Activated naive CD8-positive, alpha-beta T cell treated with anti-CD3 and anti-CD28 coated beads for 36 hours (primary cell): Measurements from ENCODE around the gene CEACAM16. TPM values are rescaled to one million over a fixed set of nuclear protein-coding genes. Genes with fewer than 3 reads are reported as not detected.

Experiments
- DNase-seq: peaks from one replicate; pipeline ENCODE4 v3.0.0; 2021
- H3K27ac Mint-ChIP-seq: one replicate; pipeline ENCODE4 v1.8.0; 2022; ENCODE audit warnings: mild to moderate bottlenecking, moderate library complexity, mixed read lengths
- H3K27me3 Mint-ChIP-seq: one replicate; pipeline ENCODE4 v1.8.0; 2022; ENCODE audit warnings: mild to moderate bottlenecking, mixed read lengths
- H3K36me3 Mint-ChIP-seq: one replicate; pipeline ENCODE4 v1.8.0; 2021; ENCODE audit warnings: mild to moderate bottlenecking, mixed read lengths
- H3K4me1 Mint-ChIP-seq: one replicate; pipeline ENCODE4 v1.8.0; 2021; ENCODE audit warnings: mixed read lengths
- H3K4me3 Mint-ChIP-seq: one replicate; pipeline ENCODE4 v1.8.0; 2022; ENCODE audit warnings: mild to moderate bottlenecking, moderate library complexity, mixed read lengths
- H3K9me3 Mint-ChIP-seq: one replicate; pipeline ENCODE4 v1.8.0; 2022; ENCODE audit warnings: mixed read lengths
- total RNA-seq, 2 experiments: library from RNA; stranded (reverse); gene quantifications; one replicate each; pipeline ENCODE4 v1.2.3, GENCODE V29; 2021

The CEACAM16 gene
- total RNA-seq, 2 experiments from 2014 or later = not detected

DNA sequence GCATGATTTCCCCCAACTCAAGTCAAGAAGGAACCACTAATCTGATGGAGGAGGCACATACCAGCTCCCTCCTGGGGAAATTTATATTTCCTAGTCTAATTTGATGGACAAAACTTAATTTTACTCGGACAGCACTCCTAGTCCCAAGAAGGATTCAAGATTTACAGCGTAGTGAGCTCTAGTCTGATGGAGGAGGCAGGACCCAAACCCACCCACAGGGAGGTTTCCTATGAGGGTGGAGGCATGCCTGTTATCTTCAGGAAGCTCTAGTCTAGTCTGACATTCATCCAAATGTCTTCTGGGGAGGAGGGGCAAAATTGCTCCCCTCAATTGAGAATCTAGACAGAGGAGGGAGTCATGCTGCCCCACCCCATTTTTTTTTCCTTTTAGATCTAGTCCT, 39.2 kb downstream of the CEACAM16 start:
- H3K27me3 Mint-ChIP-seq = no peaks in the 10 kb centered on the region
- H3K4me3 Mint-ChIP-seq = no peak overlapping the region
- no peaks in the 10 kb centered on the region for H3K4me1 Mint-ChIP-seq
- DNase-seq = no peak
- no peaks in the 10 kb centered on the region for H3K36me3 Mint-ChIP-seq
- H3K27ac Mint-ChIP-seq = no peak overlapping the region
- H3K9me3 Mint-ChIP-seq = no peaks in the 10 kb centered on the region

DNA sequence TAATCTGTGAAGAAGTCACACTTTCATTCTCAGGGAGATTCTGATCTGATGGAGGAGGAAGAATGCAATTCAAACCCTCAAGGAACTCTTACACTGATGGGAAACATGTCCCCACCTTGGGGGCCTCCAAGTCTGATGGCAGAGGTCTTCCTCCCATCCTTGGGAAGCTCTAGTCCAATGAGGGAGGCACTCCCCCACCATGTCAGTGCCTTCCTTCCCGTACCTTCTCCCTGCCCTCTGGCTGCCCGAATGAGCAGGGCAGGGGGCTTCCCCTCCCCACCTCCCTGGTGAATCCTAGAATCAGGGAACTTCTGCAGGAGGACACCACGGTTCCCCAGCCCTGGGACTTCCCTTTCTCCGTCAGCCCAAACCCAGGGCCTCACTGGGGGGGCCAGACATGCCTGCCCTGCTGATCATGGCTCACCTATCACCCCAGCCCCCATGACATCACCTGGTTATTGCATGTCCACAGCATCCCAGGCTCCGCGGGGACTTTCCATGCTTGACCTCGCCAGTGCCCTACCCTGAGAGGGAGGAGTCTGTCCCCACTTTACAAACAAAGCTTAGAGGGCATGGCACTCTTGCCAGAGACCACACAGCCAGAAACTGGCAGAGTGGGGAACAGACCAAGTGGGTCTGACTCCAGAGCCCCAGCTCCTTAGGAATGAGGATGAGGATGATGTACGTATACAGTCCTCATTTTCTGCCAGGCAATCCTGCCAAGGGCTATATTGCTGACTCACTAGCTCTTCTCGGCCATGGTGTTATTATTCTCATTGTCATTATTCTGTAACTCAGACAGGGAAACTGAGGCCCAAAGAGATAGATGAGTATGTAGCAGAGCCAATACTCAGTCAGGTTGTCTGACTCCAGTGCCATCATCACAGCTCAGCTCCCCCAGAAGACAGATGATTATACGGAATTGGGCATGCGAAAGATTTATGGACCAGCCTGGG, 39.9 kb downstream of the CEACAM16 start:
- H3K36me3 Mint-ChIP-seq = no peaks in the 10 kb centered on the region
- H3K9me3 Mint-ChIP-seq = no peaks in the 10 kb centered on the region
- H3K4me1 Mint-ChIP-seq = no peaks in the 10 kb centered on the region
- H3K27ac Mint-ChIP-seq = no peak overlapping the region
- no peak for DNase-seq
- no peak overlapping the region for H3K4me3 Mint-ChIP-seq
- H3K27me3 Mint-ChIP-seq = no peaks in the 10 kb centered on the region

DNA sequence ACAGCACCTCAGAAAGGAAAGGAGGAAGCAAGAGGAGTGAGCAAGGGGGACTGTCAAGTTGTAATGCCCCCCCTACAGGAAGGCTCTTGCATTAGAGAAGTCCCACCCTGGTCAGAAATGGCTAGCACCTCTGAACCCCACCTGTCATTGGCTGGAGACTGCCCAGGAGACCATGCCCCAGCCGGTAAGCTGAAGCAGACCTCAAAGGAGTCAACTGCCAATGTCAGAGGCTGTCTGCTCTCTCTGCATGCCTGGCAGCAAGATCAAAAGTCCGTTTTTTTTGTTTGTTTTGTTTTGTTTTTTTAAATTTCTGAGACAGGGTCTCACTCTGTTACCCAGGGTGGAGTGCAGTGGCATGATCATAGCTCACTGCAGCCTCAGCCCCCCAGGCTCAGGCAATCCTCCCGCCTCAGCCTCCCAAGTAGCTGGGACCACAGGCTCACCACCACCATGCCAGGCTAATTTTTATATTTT, 41.4 kb downstream of the CEACAM16 start:
- no peaks in the 10 kb centered on the region for H3K9me3 Mint-ChIP-seq
- H3K4me1 Mint-ChIP-seq = peaks cover under 1% of the 10 kb centered on the region
- H3K27ac Mint-ChIP-seq = no peak overlapping the region
- no peaks in the 10 kb centered on the region for H3K27me3 Mint-ChIP-seq
- DNase-seq = no peak
- H3K36me3 Mint-ChIP-seq = no peaks in the 10 kb centered on the region
- no peak overlapping the region for H3K4me3 Mint-ChIP-seq

DNA sequence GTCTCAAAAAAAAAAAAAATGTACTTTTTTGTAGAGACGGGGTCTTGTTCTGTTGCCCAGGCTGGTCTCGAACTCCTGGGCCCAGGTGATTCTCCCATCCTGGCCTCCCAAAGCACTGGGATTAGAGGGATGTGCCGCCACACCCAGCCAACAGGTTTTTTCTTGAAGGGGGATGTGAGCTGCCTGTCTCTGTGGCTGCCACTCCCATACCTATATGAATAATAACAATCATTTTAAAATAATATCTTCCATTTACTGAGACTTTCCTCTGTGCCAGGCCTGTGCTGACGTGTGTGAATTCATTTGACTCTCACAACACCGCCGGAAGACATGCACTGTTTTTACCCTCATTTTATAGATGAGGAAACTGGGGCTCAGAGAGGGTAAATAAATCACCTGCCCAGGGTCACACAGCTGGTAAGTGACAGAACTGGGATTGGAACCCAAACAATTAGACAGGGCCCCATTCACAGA, 42.3 kb downstream of the CEACAM16 start:
- Mint-ChIP-seq H3K36me3 (no peaks in the 10 kb centered on the region), H3K27ac (no peak overlapping the region), H3K4me1 (peaks cover 6% of the 10 kb centered on the region), H3K27me3 (no peaks in the 10 kb centered on the region), H3K4me3 (no peak overlapping the region), H3K9me3 (no peaks in the 10 kb centered on the region)
- no peak for DNase-seq

DNA sequence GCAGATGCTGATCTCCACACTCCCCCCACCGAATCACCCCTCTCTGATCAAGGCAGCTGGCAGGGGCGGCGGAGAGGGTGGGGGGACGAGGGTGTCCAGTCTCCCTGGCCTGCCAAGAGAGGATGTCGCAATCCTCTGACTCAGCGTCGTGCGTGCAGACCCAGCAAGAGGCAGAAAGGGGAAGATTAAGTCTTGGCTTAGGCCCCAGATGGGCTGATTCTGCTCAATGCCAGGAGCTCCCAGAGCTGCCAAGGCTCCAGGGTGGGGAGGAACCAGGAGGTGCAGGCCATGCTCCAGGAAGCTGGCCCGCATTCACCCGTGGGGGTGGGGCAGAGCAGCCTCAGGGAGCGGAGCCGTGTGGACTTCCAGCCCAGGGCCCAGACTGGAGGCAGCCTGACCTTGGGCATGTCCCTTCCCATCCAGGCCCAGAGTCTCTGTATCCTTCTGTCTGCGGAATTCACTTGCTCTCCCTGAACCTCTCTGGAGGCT, 42.9 kb downstream of the CEACAM16 start:
- Mint-ChIP-seq H3K4me1 (peaks cover 9% of the 10 kb centered on the region), H3K4me3 (no peak overlapping the region), H3K36me3 (no peaks in the 10 kb centered on the region), H3K27me3 (no peaks in the 10 kb centered on the region), H3K27ac (peak overlapping the region; percentile 16), H3K9me3 (no peaks in the 10 kb centered on the region)
- no peak for DNase-seq

DNA sequence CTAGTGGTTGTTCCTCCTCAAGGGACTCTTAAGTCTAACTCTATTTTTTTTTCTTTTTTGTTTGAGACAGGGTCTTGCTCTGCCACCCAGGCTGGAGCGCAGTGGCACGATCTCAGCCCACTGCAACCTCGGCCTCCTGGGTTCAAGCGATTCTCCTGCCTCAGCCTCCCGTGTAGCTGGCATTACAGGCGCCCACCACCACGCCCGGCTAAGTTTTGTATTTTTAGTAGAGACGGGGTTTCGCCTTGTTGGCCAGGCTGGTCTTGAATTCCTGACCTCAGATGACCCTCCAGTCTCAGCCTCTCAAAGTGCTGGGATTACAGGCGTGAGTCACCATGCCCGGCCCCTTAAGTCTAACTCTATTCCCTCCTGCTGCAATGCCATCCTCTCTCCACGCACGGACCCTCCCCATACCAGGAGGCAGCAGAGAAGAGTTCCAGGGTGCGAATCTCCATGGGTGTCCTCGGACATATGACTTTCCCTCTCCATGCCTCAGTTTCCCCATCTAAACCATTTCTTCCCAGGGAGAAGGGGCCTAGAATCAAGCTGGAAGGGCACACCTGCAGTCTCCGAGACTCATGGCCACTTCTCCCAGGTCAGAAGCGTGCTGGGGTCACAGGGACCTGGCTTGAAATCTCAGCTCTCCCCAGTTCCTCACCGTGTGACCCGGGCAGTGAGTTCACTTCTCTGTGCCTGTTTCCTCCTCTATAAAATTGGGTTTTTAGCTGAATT, 43.5 kb downstream of the CEACAM16 start:
- peak overlapping the region; percentile 16 for H3K27ac Mint-ChIP-seq

DNA sequence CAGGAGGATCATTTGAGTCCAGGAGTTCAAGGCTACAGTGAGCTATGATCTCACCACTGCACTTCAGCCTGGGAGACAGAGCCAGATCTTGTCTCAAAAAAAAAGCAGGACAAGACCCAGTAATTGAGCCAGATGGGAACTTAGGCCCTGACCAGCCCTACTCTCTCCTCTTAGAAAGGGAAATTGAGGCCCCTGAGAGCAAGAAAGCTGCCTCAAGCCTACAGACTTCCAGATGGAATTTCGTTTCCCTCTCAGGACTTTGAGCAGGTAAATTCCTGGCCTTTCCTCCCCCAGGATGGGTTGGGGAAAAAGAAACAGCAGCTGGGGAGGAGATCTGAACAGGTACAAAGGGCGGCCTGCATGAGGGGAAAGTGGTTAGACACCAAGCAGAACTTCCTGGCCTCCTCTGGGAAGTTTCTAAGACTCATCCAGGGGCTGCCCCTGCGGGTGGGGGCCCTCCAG, 46.0 kb downstream of the CEACAM16 start:
- Mint-ChIP-seq H3K4me3 (no peak overlapping the region), H3K4me1 (peaks cover 25% of the 10 kb centered on the region), H3K36me3 (peaks cover 7% of the 10 kb centered on the region), H3K27me3 (no peaks in the 10 kb centered on the region), H3K9me3 (no peaks in the 10 kb centered on the region), H3K27ac (no peak overlapping the region)
- no peak for DNase-seq

More for the DNA sequence above, 43.5 kb downstream of the CEACAM16 start:
- DNase-seq = no peak
- Mint-ChIP-seq H3K4me3 (no peak overlapping the region), H3K36me3 (no peaks in the 10 kb centered on the region), H3K4me1 (peaks cover 13% of the 10 kb centered on the region), H3K27me3 (no peaks in the 10 kb centered on the region), H3K9me3 (no peaks in the 10 kb centered on the region)

DNA sequence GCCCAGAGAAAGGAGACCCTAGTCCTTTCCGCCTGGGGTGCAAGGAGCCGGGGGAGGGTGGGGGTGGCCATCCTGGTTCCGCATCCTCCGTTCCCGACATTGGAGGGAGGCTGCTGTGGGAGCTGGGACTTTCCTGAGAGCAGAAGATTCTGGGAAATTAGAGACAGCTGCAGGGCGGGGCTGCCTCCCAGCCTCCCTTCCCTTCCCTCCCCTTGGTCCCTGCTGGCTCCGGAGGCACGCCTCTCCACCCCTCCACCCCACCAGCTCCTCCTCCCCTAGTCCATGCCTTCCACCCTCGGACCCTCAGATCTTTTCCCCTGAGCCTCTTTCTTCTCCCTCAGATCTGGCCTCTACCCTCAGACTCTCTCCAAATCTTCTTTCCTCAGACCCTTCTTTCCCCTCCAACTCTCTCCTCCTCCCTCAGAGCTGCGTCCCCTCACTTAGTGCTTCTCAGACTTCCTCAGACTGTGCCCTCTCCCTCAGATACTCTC, 46.4 kb downstream of the CEACAM16 start:
- peaks cover 10% of the 10 kb centered on the region for H3K36me3 Mint-ChIP-seq
- H3K9me3 Mint-ChIP-seq = no peaks in the 10 kb centered on the region
- no peak overlapping the region for H3K27ac Mint-ChIP-seq
- no peak overlapping the region for H3K4me3 Mint-ChIP-seq
- no peaks in the 10 kb centered on the region for H3K27me3 Mint-ChIP-seq
- no peak for DNase-seq
- H3K4me1 Mint-ChIP-seq = peaks cover 28% of the 10 kb centered on the region

DNA sequence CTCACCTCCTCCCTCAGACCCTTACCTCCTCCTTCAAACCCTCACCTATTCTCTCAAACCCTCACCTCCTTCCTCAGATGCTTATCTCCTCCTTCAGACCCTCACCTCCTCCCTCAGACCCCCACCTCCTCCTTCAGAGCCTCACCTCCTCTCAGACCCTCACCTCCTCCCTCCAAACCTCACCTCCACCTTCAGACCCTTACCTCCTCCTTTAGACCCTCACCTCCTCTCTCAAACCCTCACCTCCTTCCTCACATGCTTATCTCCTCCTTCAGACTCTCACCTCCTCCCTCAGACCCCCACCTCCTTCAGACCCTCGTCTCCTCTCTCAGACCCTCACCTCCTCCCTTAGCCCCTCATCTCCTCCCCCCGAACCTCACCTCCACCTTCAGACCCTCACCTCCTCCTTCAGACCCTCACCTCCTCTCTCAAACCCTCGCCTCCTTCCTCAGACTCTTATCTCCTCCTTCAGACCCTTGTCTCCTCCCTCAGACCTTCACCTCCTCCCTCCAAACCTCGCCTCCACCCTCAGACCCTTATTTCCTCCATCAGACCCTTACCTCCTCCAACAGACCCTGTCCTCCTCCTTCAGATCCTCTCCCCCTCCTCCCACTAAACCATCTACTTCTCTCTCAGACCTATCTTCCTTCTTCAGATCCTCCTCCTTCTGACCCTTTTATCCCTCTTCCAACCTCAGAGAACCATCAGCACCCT, 47.1 kb downstream of the CEACAM16 start:
- H3K4me1 Mint-ChIP-seq = peaks cover 35% of the 10 kb centered on the region

DNA sequence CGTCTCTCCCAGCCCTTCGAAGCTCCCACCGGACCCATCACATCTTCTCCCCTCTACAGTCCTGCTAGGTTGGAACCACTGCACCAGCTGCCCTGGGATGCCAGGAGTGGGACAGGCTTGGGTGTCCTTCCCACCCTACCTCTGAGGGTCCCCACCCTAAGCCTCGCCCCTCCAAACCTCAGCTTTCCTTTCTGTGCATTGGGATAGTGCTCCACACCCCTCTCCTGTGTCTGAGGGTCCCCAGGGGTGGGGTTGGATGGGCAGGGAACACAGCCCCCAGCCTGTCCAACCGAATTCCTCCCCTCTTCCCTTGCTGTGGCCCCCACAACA, 47.6 kb downstream of the CEACAM16 start:
- H3K36me3 Mint-ChIP-seq = peaks cover 16% of the 10 kb centered on the region
- no peak overlapping the region for H3K4me3 Mint-ChIP-seq
- no peaks in the 10 kb centered on the region for H3K27me3 Mint-ChIP-seq
- peaks cover 39% of the 10 kb centered on the region for H3K4me1 Mint-ChIP-seq
- no peak for DNase-seq
- H3K27ac Mint-ChIP-seq = peak overlapping the region; percentile 8
- H3K9me3 Mint-ChIP-seq = no peaks in the 10 kb centered on the region

More for the DNA sequence above, 47.1 kb downstream of the CEACAM16 start:
- H3K9me3 Mint-ChIP-seq = no peaks in the 10 kb centered on the region
- DNase-seq = no peak
- peak overlapping the region; percentile 8 for H3K27ac Mint-ChIP-seq
- H3K36me3 Mint-ChIP-seq = peaks cover 14% of the 10 kb centered on the region
- H3K27me3 Mint-ChIP-seq = no peaks in the 10 kb centered on the region
- H3K4me3 Mint-ChIP-seq = no peak overlapping the region

DNA sequence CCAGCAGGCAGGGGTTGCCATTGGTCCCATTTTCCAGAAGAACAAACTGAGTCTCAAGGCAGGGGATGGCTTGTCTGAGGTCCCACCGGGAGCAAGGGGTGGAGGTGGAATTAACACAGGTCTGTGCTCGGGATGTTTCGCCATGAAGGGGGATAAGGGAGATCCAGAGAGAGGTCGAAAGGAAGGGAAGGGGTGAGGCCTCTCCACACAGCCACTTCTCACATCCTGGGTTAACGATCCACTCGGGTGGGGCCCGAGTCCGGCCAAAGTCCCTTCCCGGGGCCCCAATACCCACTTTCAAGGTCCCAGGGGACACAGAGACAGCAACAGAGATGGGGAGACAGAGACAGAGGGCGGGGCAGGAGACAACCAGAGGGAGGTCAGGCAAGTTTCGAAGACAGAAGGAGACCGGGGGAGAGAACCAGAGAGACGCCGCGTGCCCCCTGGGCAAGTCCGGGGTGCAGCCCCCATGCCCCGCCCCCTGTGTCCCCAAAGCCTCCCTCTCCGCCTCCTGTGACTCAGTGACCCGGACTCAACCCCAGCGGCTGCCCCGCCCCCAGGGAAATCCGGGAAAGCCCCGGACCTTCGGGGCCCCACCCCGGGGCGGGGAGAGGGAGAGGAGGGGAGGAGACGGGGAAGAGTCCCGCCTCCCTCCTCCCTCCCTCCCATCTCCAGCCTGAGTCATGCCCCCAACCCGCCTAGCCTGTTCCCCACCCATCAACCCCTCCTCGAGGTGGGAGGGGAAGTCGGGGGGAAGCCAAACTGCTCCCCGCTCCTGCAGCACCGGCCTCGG, 48.2 kb downstream of the CEACAM16 start:
- H3K36me3 Mint-ChIP-seq = peaks cover 21% of the 10 kb centered on the region
- DNase-seq = peak; percentile 92
- H3K27ac Mint-ChIP-seq = peak overlapping the region; percentile 86
- H3K4me3 Mint-ChIP-seq = peak overlapping the region; percentile 85
- peaks cover 45% of the 10 kb centered on the region for H3K4me1 Mint-ChIP-seq
- H3K27me3 Mint-ChIP-seq = no peaks in the 10 kb centered on the region
- no peaks in the 10 kb centered on the region for H3K9me3 Mint-ChIP-seq

DNA sequence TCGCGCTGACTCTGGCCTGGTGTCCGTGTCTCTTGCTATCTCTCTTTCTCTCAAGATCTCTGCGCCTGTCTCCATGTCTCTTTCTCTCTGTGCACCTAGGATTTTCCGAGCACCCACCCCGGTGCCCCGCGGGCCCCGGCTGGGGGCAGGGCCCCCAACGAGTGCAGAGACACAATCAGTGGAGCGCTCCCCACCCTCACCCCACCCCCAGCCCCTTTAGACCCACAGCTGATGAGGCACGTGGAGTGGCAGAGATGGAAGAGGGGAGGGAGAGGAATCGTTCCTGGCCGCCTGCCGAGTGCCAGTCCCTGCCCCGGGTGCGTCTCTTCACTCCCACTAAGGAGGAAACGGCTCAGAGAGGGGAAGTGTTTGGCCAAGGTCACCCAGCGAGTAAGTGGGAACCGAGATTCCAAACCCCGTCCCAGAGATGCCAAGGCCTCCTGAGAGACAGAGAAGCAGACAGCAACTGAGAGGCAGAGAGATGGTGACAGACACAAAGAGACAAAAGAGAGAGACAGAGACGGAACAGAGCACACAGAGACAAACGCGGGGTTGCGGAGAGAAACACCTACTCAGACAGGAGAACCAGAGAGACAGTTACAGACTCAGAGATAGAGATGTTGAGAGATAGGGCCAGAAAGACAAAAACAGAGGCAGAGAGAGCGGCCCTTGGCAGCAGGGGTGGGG, 48.9 kb downstream of the CEACAM16 start:
- no peak for DNase-seq
- H3K4me1 Mint-ChIP-seq = peaks cover 52% of the 10 kb centered on the region
- no peaks in the 10 kb centered on the region for H3K27me3 Mint-ChIP-seq
- peaks cover 27% of the 10 kb centered on the region for H3K36me3 Mint-ChIP-seq
- peak overlapping the region; percentile 86 for H3K27ac Mint-ChIP-seq
- H3K9me3 Mint-ChIP-seq = no peaks in the 10 kb centered on the region
- H3K4me3 Mint-ChIP-seq = peak overlapping the region; percentile 85

DNA sequence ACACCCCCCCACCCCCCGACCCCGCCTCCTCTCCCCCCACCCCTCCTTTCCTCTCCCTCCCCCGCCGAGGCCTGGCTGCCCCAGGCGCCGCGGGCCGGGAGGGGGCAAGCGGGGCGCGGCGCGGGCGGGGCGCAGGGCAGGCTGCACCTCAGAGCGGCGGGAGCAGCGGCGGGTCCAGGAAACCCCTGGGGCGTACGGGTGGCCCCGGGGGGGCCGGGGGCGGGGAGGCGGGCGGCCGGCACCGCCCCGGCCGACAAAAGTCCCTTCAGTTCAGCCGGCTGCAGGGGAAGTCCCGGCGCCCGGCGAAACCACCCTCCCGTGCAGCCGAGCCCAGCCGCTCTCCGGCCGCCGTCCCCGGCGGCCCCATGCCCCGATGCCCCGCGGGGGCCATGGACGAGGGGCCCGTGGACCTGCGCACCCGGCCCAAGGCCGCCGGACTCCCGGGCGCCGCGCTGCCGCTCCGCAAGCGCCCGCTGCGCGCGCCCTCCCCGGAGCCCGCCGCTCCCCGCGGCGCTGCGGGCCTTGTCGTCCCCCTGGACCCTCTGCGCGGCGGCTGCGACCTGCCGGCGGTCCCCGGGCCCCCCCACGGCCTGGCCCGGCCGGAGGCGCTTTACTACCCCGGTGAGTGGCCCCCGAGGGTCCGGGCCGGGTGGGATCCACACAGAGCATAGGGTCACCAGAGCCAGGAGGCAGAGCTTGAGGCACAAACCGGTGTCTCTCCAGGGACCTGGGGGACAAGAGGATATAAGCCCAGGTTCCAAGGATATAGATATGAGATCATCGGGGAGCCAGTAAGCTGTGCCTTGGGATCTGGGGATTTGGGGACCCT, 49.7 kb downstream of the CEACAM16 start, which contains the start of gene BCL3:
TSS of gene BCL3 (plus strand) at position 283 of the 829 bp plus-strand sequence. CDS start at position 366, 83 bp downstream.
- H3K36me3 Mint-ChIP-seq = peaks cover 27% of the 10 kb centered on the region
- H3K4me3 Mint-ChIP-seq = peak within 1 kb of the TSS; percentile 86
- peaks cover 3% of the 10 kb centered on the region for H3K27me3 Mint-ChIP-seq
- H3K4me1 Mint-ChIP-seq = peaks cover 57% of the 10 kb centered on the region
- peak within 1 kb of the TSS; percentile 86 for H3K27ac Mint-ChIP-seq
- DNase-seq = peak; percentile 77
- no peaks in the 10 kb centered on the region for H3K9me3 Mint-ChIP-seq
